ENCODE measurements around the gene SLC39A5.
"Not testable (repeated sequence)": the region's sequence is repeated elsewhere in the genome, so short reads cannot be mapped to it uniquely, and the experiment has no call there.

Gene SLC39A5

GRCh38 chr12:56282030-56282429, 52.2 kb downstream of the SLC39A5 start:
- no peaks in the 10 kb centered on the region for H3K4me1 ChIP-seq
- in situ Hi-C loops (cut with MboI; ENCODE audit: low sequenced_read_pairs): loop anchor here (25.0 kb wide), 1 partner anchor 330 kb away; no protein-coding TSS in a partner anchor
- no peaks in the 10 kb centered on the region for H3K27me3 ChIP-seq (ENCODE audit: low read depth)
- H3K36me3 ChIP-seq (replicated peaks): peaks cover 76% of the 10 kb centered on the region
- H3K9me3 ChIP-seq: no peaks in the 10 kb centered on the region
- no peak for DNase-seq (ENCODE audit: low spot score in 2 of 2)
- no peak overlapping the region for H3K4me3 ChIP-seq

- Histone ChIP-seq H3K9me3 (no peaks in the 10 kb centered on the region), H3K36me3 (replicated peaks) (peaks cover 75% of the 10 kb centered on the region), H3K4me3 (no peak overlapping the region), H3K4me1 (no peaks in the 10 kb centered on the region), H3K27me3 (ENCODE audit: low read depth) (no peaks in the 10 kb centered on the region)
- DNase-seq (ENCODE audit: low spot score in 2 of 2): no peak
- in situ Hi-C loops (cut with MboI; ENCODE audit: low sequenced_read_pairs): loop anchor here (25.0 kb wide), 1 partner anchor 330 kb away; no protein-coding TSS in a partner anchor
Observed at GRCh38 chr12:56282579-56282978, 52.7 kb downstream of the SLC39A5 start.

- in situ Hi-C loops (cut with MboI; ENCODE audit: low sequenced_read_pairs): loop anchor here (25.0 kb wide), 1 partner anchor 328 kb away; no protein-coding TSS in a partner anchor
- not testable (repeated sequence) for H3K4me3 ChIP-seq; DNase-seq (ENCODE audit: low spot score in 2 of 2); H3K27me3 ChIP-seq (ENCODE audit: low read depth); H3K9me3 ChIP-seq; H3K4me1 ChIP-seq
- H3K36me3 ChIP-seq (replicated peaks): peaks cover 63% of the 10 kb centered on the region
Observed at GRCh38 chr12:56284263-56284662, 54.4 kb downstream of the SLC39A5 start.

GRCh38 chr12:56286044-56286830, 56.4 kb downstream of the SLC39A5 start:
- peak in 1 of 2 experiments; percentile 32 for DNase-seq (ENCODE audit: low spot score in 2 of 2)
- H3K9me3 ChIP-seq: no peaks in the 10 kb centered on the region
- no peaks in the 10 kb centered on the region for H3K27me3 ChIP-seq (ENCODE audit: low read depth)
- H3K36me3 ChIP-seq (replicated peaks): peaks cover 64% of the 10 kb centered on the region
- H3K4me3 ChIP-seq: no peak overlapping the region
- in situ Hi-C loops (cut with MboI; ENCODE audit: low sequenced_read_pairs): loop anchor here (25.0 kb wide), 1 partner anchor 326 kb away; no protein-coding TSS in a partner anchor
- no peaks in the 10 kb centered on the region for H3K4me1 ChIP-seq
